Vagina (tissue), 2 donors: Measurements from ENCODE around the gene MVK.

Experiments used
- CTCF ChIP-seq, 3 experiments: fragments of 450-650 bp in 2 of 3; fragments of 200-600 bp in 1 of 3; sonication (generic) in 1 of 3; IDR thresholded peaks; one replicate each; pipeline ENCODE4 v1.5.1; 2017 to 2019; ENCODE audit warnings: antibody characterized with exemption in 3 of 3, mild to moderate bottlenecking in 2 of 3, moderate library complexity in 2 of 3
- POLR2A ChIP-seq, 2 donors: fragments of 450-650 bp; IDR thresholded peaks; one replicate each; pipeline ENCODE4 v1.6.1; 2017; ENCODE audit warnings: antibody characterized with exemption in 2 of 2, mild to moderate bottlenecking in 2 of 2, moderate library complexity in 2 of 2

- TF ChIP-seq CTCF (IDR thresholded peaks at IDR 0.05) = no peak
- TF ChIP-seq POLR2A (IDR thresholded peaks at IDR 0.05) = no peak
These were observed 27.8 kb upstream of the MVK start for GRCh38 chr12:109545826-109546225.
